GM12865 (cell line): ENCODE results near the gene ATOSB.

ENCODE experiments used
- DNase-seq: peaks from one replicate; pipeline ENCODE4 v3.0.0; 2010; ENCODE audit warnings: low read depth
- H3K4me3 ChIP-seq: 2 replicates; pipeline ENCODE4 v1.5.1; 2011; ENCODE audit warnings: mild to moderate bottlenecking, low read depth, low read length, control low read depth
- TF ChIP-seq, protein P1 (sequence below): IDR thresholded peaks from 2 replicates; pipeline ENCODE4 v1.5.1; 2011; ENCODE audit warnings: low read length, control low read depth, low read depth, inconsistent platforms; ENCODE audit not compliant: insufficient read depth; ENCODE audit errors: missing control alignments

ATOSB gene

DNA sequence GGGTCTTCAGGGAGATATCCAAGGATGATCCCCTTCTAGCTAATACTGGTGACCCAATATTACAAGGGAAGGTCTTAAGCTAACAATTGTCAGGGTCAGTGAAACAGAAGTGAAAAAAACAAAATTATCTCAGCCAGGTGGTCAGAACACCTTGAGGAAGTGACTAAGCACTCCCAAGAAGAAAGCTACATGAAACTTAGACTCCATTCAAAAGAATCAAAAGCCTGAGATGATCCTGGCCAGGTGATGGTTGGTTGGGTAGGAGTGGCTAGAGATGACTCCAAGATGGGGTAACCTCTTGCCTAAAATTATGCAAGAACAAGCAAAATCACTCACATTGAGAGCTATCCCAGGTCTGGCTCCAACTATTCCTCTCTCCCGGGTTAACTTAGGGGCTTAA, 48.6 kb downstream of the ATOSB start:
- H3K4me3 ChIP-seq: no peak overlapping the region
- no peak for DNase-seq
- TF ChIP-seq, protein P1, sequence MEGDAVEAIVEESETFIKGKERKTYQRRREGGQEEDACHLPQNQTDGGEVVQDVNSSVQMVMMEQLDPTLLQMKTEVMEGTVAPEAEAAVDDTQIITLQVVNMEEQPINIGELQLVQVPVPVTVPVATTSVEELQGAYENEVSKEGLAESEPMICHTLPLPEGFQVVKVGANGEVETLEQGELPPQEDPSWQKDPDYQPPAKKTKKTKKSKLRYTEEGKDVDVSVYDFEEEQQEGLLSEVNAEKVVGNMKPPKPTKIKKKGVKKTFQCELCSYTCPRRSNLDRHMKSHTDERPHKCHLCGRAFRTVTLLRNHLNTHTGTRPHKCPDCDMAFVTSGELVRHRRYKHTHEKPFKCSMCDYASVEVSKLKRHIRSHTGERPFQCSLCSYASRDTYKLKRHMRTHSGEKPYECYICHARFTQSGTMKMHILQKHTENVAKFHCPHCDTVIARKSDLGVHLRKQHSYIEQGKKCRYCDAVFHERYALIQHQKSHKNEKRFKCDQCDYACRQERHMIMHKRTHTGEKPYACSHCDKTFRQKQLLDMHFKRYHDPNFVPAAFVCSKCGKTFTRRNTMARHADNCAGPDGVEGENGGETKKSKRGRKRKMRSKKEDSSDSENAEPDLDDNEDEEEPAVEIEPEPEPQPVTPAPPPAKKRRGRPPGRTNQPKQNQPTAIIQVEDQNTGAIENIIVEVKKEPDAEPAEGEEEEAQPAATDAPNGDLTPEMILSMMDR: no peak

DNA sequence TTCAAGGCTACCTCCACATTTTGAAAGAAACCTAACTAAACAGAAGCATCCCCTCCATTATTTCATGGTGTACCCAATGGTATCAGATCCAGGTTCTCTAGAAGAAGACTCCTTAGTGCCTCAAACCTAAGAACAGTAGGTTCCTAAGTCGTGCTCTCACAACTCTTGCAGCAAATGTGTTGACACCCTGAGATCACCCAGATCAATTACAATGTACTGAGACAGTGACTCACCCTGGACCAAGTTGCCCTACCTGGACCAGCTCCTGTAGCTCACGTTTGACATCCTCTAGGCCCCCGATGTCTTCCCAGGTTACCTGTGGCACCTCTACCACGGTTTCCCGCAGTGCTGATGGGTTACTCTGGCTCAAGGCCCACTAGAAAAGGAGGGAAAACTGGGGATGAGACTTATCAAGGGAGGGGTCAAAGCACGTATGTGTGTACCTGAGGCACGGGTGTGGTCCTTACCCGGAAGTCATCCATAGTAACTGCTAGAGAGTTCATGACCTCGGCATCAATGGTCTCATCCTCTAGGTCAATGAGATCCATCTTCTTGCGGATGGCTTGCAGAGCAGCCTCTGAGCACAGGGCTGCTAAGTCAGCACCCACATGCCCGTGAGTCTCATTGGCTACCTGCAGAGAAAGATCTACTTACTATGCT, 55.0 kb downstream of the ATOSB start:
- no peak for DNase-seq
- TF ChIP-seq, protein P1: no peak
- no peak overlapping the region for H3K4me3 ChIP-seq

DNA sequence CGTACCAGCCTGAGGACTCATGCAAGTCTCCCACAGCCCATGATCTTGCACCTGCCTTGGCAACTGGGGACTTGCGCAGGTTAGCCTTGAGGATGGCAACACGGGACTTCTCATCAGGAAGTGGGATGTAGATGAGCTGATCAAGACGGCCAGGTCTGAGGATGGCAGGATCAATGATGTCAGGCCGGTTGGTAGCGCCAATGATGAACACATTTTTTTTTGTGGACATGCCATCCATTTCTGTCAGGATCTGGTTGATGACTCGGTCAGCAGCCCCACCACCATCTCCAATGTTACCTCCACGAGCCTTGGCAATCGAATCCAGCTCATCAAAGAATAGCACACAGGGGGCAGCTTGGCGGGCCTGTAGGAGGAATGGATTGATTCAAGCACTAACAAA, 56.2 kb downstream of the ATOSB start:
- no peak for DNase-seq
- no peak overlapping the region for H3K4me3 ChIP-seq
- TF ChIP-seq, protein P1: no peak

DNA sequence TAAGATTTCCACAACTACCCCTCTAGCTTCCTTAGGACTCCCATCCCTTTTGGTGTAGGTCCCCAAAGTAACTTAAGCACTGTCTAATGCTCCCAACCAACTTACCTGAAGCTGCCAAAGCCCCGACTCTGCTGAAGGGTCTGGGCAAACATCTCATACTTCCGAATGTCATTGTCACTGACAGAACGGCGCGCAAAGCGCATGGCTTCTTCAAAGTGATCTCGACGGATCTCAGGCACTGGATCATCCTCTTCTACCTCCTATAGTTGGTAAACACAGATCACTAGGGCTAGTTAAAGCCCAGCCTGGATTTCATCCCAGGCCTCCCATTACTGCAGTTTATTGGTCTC, 58.4 kb downstream of the ATOSB start:
- DNase-seq: no peak
- TF ChIP-seq, protein P1: no peak
- H3K4me3 ChIP-seq: no peak overlapping the region

DNA sequence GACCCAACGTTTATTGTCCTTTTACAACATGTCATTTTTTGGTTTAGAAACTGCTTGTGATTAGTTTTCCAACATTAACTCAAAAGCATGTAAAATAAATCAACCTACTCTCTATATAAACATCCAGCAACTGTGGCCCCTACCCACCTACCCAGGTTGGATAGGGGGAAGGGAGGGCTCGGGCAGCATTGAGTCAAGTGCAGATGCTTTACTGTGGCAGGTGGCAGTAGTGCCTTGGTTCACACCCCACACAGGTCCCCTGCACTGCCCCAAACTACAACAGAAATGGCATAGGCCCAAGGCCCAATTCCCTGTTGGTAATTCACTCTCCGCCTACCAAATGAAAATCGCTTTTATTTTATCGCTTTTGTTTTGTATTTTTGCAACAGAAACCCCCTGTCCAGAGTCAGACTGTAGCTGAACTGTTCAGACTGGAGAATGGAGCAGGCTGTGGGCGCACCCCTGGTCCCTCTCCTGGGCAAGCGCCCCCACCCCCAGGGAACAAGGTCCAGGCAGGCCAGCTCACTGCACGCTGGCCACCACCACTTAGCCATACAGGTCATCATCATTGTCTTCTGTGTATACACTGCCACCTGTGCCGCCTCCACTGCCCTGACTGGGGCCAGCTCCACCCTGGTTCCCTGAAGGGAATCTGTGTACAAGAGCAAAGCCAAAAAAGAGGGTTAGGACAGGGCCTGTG, 58.9 kb downstream of the ATOSB start:
- no peak overlapping the region for H3K4me3 ChIP-seq
- no peak for DNase-seq
- TF ChIP-seq, protein P1: no peak

DNA sequence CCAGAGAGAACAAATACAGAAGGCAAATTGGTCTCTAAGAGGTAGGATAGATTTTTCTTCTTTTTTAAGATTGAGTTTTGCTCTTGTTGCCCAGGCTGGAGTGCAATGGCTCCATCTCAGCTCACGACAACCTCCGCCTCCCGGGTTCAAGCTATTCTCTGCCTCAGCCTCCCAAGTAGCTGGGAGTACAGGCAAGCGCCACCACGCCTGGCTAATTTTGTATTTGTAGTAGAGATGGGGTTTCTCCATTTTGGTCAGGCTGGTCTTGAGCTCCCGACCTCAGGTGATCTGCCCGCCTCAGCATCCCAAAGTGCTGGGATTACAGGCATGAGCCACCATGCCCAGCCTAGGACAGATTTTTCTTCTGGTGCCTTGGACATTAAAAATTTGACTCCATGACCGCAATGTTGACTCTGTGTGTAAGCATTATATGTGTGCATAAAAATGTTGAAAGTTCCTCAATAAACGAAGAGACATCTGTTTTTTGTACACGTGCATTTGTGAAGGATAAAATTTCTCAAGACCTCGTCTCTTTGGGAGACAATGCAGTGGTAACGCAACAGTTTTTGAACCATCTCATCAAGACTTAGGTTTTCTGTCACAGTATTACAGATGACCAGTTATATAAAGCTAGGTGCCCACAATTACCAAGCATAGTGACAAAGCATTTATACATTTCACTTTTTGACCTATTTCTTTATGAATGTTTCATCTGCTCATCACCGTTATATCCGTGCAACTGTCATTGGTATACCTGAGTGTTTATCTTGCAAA, 60.6 kb downstream of the ATOSB start:
- no peak for DNase-seq
- H3K4me3 ChIP-seq: no peak overlapping the region
- TF ChIP-seq, protein P1: no peak
